Renal pelvis (tissue), 4 donors: Measurements from ENCODE around the gene SLC66A2. TPM values are rescaled to one million over a fixed set of nuclear protein-coding genes. Genes with fewer than 3 reads are reported as not detected.

ENCODE experiments used
- DNase-seq: peaks from one replicate; pipeline ENCODE4 v3.0.0-alpha.2; 2013
- polyA plus RNA-seq, 3 donors: library from polyadenylated mRNA; unstranded; fragments of 120-200 nt; gene quantifications; one replicate each; pipeline ENCODE4 v1.2.1, GENCODE V29; 2013; ENCODE audit not compliant: insufficient read length in 3 of 3

The SLC66A2 gene
- polyA plus RNA-seq, 3 donors, result 27.0 to 32.7 (median 31.0) TPM

DNA sequence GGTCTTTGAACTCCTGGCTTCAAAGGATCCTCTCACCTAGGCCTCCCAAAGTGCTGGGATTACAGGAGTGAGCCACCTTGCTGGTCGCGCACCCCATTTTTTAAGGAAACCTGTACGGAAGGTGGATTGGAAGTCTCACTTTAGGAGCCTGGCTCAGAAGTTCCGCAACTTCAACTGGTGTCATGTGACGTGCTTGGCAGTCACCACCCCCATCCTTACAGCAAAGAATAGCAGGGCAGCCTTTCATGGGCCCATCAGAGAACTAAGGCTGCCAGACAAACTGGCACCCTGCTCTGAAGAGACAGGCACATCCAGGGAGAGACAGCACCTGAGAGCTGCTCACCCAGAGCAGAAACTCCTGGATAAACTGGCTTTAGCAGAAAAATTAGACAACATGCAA is 3.3 kb upstream of the SLC66A2 start:
- DNase-seq, result no peak

DNA sequence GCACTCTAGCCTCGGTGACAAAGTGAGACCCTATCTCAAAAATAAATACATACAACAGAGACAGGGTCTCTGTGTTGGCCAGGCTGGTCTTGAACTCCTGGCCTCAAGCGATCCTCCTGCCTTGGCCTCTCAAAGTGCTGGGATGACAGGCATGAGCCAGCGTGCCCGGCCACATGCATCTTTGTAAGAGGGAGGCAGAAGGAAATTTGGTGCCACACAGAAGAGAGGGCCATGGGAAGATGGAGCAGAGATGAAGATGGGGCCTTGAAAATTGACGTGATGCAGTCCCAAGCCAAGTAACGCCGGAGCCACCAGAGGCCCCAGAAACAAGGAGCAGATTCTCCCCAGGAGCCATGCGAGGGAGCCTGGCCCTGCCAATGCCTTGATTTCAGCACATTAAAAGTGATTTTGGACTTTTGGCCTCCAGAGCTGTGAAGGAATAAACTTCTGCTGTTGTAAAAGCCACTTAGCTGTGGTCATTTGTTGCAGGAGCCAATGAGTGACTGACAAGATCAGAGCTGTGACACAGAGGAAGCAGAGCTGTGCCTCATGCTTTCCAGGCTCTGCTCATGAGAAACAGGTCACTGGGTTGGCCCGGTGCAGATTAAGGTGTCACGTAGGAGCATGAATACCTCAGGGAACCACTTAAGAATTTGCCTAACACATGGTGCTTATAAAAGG is 2.7 kb upstream of the SLC66A2 start:
- no peak for DNase-seq

DNA sequence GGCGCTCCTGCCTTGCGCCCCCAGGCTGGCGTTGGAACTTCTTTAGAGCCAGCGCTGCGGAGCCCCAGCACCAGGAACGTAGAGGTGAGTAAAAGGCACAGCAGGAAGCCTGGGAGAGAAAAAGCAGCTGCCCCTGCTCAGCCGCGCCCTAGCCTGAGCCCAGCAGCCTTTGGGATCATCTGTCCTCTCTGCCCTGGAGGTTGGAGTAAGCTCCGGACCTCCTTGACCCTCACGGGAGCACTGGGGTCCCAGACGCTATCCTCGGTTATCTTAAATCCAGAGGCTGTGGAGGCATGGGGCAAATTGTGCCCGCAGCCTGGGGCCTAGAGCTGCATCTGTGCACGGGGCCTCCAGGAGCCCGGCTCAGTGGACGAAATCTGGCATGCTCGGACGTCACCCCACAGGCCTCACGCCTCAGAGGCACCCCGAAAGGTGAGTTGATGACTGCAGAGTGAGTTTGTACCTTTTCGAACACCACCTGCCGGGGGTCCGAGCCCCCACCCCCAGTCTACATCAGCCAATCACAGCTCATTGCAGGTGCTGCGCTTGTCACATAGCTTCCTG is 1.6 kb upstream of the SLC66A2 start:
- no peak for DNase-seq

DNA sequence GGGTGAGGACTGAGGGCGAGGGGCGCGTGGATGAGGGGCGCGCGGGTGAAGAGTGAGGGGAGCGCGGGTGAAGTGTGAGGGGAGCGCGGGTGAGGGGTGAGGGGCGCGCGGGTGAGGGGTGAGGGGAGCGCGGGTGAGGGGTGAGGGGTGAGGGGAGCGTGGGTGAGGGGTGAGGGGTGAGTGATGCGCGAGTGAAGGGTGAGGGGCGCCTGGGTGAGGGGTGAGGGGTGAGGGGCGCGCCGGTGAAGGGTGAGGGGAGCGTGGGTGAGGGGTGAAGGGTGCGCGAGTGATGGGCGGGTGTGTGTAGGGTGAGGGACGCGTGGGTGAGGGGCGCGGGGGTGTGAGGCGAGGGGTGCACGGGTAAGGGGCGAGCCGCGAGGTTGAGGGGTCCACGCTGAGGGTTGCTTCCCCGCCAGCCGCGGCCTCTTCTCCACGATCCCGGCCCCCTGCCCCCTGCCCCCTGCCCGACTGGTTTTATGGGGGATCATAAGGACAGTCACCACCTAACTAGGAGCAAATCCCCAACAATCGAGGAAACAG is 1.1 kb upstream of the SLC66A2 start:
- no peak for DNase-seq

DNA sequence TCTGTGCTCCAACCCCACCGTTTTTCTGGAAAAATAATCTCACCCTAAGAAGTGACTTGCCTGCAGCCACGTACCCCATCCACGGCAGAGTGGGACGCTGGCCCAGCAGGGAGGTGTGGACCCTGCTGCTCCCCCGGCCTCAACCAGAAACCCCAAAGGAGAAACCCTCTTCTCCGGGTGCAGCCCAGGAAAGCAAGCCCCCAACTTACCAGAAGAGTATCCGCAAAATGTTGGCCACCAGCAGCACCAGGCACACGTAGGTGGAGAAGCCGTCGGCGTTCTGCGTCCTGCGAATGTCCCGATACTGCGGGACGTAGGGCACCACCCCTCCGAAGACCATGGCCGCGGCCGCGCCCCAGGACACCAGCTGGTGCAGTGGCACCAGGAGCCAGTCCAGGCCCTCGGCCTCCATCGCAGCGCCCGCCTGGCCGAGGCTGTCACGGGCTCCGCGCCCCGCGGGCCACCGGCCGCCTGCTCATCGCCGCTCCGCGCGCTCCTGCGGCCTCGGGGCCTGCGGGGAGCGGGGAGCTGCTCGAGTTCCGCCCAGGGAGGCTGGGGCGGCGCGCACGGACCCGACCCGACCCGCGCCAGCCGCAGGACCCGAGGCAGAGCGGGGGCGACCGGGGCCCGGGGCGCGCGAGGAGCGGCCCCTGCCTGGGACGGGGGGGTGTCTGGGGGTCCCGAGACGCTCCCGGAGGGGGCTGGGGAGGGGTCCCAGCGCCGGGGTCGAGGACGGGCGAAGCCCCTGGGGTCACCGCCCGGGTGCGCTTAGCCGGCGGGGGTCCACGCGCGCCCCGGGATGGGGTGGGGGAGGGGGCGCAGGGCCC is 725 bp downstream of the SLC66A2 start:
- DNase-seq, result no peak

DNA sequence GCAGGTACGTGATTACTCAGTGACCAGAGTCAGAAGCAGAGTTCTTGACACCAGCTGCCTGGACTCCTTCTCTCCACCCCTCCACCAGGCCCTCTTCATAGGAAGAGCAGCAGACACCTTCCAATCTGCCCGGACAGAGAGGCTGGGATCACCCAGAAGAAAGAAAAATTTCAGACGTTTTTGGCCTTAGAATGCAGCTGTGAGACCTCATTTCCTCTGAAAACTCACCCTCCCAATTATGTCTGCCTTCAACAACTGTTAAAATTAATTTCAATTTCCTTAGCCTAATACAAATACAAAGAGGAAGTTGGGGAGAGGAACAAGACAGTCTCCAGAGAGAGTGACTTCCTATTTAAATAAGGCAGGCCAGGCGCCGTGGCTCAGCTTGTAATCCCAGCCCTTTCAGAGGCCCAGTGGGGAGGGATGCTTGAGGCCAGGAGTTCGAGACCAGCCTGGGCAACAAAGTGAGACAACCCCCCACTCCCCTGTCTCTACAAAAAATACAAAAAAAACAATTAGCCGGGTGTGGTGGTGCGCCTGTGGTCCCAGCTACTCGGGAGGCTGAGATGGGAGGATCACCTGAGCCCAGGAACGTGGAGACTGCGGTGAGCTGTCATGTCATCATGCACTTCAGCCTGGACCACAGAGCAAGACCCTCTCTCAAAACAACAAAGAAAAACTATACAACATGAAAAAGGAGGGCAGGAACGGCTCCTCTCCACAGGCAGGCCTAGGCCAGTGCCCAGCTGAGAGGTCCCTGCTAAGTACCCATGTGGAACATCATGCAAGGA is 1.6 kb downstream of the SLC66A2 start:
- no peak for DNase-seq

DNA sequence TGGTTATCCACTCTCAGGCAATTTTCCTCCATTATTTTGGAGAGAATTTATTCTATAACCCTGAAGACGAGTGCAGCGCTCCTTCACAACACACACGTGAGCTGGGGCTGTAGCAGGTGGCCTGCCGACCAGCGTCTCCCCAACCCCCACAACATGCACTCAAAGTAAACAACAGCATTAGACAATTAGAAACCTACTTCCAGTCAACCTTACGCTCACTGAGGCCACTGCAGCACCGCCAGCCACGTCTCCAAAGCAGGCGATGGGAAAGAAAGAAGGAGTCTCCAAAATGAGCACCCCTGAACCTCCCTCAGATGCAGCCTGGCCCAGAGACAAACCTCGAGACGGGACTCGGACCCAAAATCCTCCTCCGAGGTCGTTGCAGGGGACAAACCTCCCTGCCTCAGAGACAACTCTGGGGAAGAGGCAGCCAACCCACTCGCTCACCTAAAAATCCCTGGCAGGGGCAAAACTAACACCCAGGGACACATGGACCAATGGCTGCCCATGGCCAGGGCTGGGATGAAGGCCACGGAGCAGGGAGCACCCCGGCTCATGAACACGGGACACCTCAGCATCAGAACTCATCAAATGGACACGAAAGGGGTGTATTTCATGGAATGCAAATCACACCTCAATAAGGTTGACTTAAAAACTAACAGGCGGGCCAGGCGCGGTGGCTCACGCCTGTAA is 2.6 kb downstream of the SLC66A2 start:
- no peak for DNase-seq

DNA sequence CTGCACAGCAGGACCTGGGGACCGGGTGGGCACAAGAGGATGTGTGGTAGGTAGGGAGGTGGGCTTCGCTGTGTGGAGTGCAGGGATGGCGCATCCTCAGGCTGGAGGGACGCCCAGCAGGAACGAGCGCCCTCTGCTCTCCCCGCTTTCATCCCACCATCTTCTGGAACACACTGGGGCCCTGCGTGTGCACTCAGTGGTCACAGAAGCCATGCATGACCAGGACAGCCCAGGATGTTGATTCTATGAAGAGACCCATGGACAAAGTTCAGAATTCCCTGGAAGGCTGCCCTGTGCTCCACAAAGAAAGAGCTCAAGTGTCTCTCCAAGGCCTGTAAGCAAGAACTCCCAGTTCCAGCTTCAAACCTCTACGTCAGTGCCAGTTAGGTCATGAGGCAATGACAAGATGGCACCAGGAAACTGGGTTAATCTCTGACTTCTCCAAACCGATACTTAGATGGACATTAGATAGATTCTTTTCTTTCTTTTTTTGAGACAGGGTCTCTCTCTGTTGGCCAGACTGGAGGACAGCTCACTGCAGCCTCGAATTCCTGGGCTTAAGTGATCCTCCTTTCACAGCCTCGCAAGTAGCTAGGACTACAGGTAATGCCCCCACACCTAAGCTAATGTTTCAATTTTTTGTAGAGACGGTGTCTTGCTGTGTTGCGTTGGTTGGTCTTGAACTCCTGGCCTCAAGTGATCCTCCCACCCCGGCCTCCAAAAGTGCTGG is 3.4 kb downstream of the SLC66A2 start:
- no peak for DNase-seq

DNA sequence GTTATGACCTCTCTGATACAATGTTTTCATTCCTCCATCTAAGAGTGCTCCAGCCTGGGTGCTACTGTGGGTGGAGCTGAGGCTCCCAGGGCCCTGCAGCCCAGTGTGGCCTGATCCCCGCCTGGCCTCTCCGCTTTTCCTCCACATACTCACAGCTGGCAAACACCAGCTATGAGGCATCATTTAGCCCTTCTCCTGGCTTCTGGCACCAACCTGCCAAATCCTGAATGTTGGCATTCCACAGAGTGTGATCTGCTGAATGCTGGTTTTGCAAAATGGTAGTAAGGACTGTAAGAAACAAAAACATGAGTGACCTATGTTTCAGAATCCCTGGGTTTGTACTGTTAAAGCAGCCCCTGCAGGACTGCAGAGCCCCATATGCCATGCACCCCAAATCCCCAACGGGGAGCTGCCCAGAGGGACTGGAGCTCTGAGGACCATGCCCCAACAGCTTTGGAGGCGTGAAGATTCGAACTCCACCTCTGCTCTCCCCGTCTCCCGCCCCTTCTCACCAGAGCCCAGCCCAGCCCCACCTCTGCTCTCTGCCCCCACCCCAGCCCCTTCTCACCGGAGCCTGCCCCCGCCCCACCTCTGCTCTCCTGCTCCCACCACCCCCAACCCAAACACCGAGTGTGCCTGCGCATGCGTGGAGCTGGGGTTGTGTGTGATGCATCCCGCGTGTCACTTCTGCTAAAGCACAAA is 4.2 kb downstream of the SLC66A2 start:
- DNase-seq, result no peak

DNA sequence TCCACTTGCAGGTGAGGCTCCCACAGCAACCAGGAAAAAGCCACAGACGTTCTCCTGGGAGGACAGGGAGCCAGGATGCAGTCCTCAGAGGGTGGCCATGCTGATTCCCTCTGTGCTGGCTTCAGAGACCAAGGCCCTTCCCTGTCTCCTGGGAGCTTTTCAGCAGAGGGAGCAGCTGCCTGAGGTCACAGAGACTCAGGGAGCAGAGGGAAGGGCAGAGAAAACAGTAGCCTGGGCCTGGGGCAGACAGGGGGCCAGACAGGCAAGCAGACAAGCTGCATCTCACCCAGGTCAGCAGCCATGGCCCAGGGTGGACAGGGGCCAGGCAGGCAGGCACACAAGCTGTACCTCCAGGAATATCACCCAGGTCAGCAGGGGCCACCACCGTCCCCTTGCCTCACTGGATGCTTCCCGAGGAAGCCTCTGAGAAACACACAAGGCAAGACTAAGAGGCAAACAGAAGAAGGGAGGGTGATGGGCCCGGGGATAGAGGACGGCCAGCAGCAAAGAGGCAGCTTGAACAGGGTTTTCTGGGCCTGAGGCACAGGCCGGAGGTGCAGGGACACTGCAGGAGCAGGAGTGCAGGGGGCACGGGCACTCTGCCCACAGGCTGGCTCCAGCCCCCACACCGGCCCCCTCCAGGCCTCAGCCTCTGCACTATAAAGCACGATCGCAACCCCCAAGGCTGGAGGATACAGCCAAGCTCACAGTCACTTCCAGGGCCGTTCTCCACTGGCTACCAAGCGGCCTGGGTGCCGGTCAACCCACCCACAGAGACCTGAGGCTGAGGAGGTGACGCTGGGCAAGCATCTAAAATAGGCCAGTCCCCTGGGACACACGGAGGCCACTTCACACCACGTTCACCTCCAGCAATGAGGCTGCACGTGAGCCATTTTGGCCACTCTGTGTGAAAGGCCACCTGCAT is 6.1 kb downstream of the SLC66A2 start:
- DNase-seq, result no peak

DNA sequence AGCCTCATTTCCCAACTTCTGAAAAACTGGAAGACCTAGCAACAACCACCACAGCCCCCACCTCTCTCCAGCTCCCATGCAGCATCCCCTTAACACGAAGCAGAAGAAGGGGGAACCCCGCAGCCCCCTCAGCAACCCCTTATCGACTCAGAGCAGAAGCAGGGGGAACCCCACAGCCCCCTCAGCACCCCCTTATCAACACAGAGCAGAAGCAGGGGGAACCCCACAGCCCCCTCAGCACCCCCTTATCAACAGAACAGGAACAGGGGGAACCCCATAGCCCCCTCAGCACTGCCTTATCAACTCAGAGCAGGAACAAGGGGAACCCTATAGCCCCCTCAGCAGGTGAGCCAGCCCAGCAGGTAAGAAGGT is 6.7 kb downstream of the SLC66A2 start:
- no peak for DNase-seq

DNA sequence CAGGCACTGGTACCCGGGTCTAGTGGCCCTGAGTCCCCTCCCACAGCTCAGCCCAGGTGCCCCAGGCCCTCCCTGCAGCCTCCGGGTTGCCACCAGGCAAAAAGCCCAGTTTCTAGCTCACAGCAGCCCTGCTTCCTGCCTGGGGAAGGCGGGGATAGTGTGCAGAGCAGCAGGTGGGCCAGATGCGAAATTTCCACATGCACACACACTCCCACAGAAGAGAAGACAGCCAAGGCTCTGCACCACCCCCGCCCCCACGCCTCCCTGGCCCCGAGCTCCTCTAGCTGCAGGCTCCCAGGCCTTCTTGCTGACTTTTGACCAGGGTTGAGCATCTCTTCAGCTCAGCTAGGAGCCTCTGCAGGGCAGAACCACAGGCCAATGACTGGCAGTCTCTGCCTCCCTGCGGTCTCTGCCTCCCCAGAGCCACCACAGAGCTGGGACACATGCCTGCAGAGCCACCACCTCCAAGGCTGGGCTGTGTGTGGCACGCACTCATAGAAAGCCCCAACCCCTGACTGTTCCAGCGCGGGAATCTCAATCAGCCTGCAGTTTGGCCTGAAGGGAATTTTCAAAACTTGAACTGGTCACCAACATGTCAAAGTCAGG is 7.2 kb downstream of the SLC66A2 start:
- DNase-seq, result no peak

DNA sequence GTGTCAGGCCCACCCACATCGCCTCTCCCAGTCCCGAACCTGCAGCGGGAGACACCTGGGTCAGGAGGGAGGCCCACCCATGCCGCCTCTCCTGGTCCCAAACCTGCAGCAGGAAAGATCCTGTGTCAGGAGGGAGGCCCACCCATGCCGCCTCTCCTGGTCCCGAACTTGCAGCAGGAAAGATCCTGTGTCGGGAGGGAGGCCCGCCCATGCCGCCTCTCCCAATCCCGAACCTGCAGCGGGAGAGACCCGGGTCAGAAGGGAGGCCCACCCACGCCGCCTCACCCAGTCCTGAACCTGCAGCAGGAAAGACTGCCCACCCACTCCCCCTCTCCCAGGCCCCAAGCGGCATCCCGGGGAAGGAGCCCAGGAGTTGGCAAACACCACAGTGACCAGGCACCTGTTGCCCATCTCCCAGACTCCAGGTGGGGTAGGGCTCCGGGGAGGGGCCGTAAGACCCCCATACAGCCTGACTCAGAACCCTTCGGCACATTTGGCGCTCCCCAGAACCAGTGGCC is 7.8 kb downstream of the SLC66A2 start:
- no peak for DNase-seq

DNA sequence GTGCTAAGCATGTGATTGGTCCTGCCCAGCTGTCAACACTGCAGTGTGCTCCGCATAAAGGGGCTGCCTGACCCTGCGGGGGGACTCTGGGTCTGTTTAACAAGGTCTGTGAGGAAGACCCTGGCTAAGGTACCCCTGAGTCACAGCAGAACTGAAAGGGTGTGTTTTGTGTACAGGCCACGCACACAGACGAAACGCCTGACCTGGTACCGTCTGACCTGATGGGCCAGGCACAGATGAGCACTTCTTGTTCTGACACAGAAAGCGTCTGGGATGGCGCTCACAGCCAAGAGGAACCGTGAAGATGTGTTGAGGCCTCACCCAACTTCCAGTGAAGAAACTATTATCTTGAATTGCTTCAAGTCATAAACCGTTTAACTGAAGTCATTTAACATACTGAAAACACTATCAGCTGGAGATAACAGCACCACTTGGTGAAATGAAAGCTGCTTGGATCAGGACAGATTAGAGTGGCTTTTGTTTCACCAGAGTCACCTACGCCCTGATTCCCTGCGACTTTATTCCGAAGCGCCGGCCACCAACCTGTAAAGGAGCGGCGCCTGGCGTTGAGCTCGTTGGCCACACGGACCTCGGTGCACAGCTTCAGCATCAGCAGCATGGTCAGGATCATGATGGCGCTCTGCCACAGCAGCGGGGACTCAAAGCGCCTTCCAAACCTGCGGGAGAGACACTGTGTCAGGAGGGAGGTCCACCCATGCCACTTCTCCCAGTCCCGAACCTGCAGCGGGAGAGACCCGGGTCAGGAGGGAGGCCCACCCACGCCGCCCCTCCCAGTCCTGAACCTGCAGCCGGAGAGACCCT is 8.5 kb downstream of the SLC66A2 start:
- no peak for DNase-seq

DNA sequence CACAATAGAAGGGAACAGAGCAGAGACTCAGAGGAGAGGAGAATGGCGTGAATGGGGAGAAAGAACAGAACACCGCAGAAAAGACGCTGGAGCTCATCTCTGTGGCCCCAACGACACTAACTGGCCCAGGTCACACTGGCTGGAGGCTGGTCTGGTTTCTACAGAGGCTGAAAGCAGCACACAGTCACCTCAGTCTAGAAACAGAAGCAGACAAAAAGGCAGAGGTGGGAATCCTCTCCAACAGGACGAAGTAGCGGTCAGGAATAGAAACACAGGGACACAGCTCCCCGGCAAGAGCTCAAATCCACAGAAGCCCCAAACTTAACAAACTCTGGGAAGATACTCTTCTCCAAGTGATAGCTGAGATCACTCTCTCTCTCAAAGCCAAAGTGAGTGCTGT is 9.2 kb downstream of the SLC66A2 start:
- no peak for DNase-seq

DNA sequence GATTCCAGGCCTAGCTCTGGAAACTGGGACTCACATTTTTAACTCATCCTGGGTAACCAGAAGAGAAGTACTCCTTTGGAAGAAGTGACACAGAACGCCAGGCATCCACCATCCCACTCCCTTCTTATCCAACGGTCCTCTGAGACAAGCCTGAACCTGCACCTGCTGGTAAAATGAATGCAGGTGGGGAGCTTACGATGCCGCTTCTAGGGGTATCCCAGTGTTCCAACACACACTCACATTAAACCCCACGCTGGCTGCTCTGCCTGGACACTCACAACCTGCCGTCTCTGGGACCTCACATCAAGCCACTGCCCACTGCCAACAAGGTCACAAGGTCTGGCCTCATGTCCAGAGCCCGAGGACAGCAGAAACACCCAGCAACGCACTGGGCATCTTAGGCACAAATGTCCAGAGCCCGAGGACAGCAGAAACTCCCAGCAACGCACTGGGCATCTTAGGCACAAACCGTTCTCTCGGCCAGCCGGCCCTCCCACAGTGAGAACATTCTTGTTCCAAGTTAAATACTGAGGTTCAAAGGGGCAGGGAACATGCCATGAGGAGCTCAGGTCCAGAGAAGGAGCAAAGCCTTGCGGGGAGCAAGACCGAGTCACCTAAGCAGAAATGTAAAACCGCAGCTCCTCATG is 9.9 kb downstream of the SLC66A2 start:
- DNase-seq, result no peak
